Thyroid gland (tissue), 4 donors: Measurements from ENCODE around the gene FAM83F. TPM values are rescaled to one million over a fixed set of nuclear protein-coding genes. Genes with fewer than 3 reads are reported as not detected.

Source experiments
- DNase-seq, 2 donors: peaks; one replicate each; pipeline ENCODE4 v3.0.0-alpha.2; 2019
- H3K27ac ChIP-seq, 3 donors: fragments of 200-600 bp; sonication (generic); 1 replicate in 2 of 3; 2 replicates in 1 of 3; pipeline ENCODE4 v1.5.1; 2016 to 2019; ENCODE audit warnings: mild to moderate bottlenecking in 1 of 3, moderate library complexity in 1 of 3
- H3K27me3 ChIP-seq: fragments of 200-600 bp; sonication (generic); one replicate; pipeline ENCODE4 v1.5.1; 2019
- H3K36me3 ChIP-seq, 2 donors: fragments of 200-600 bp; sonication (generic); one replicate each; pipeline ENCODE4 v1.5.1; 2016 to 2019
- H3K4me1 ChIP-seq, 2 donors: fragments of 200-600 bp; sonication (generic); one replicate each; pipeline ENCODE4 v1.5.1; 2017 to 2019
- H3K4me3 ChIP-seq, 3 donors: fragments of 200-600 bp; sonication (generic); replicated peaks in 1 of 3; 1 replicate in 2 of 3; 2 replicates in 1 of 3; pipeline ENCODE4 v1.5.1; 2016; ENCODE audit warnings: mild to moderate bottlenecking in 1 of 3
- H3K9me3 ChIP-seq: fragments of 200-600 bp; sonication (generic); one replicate; pipeline ENCODE4 v1.5.1; 2017
- POLR2A ChIP-seq, 2 donors: fragments of 450-650 bp; IDR thresholded peaks; one replicate each; pipeline ENCODE4 v1.6.1; 2017; ENCODE audit warnings: antibody characterized with exemption in 2 of 2, mild to moderate bottlenecking in 2 of 2, moderate library complexity in 1 of 2
- WGBS, 2 donors: methylation state at CpG; one replicate each; pipeline ENCODE4 v1.1.5; 2017; 5-methylcytosine and 5-hydroxymethylcytosine counted together
- intact Hi-C: fragments of 100-400 bp; cut with DNase I; formaldehyde crosslinking; loops from one replicate; pipeline ENCODE4 v1.15.1; 2023
- total RNA-seq, 4 donors: library from RNA; depleted of rRNA; stranded (reverse); fragments of >200 nt; gene quantifications; one replicate each; pipeline ENCODE4 v1.2.3, GENCODE V29; 2016
- TF ChIP-seq, protein P1 (sequence below), 6 experiments: fragments of 200-600 bp in 3 of 6; fragments of 450-650 bp in 3 of 6; sonication (generic) in 3 of 6; IDR thresholded peaks; one replicate each; pipeline ENCODE4 v1.5.1; 2016 to 2019; ENCODE audit warnings: antibody characterized with exemption in 6 of 6, mild to moderate bottlenecking in 2 of 6, inconsistent platforms in 1 of 6, moderate library complexity in 1 of 6

Gene FAM83F
- total RNA-seq, 4 donors from 2014 or later, result 19.2 to 35.6 (median 26.1) TPM

DNA sequence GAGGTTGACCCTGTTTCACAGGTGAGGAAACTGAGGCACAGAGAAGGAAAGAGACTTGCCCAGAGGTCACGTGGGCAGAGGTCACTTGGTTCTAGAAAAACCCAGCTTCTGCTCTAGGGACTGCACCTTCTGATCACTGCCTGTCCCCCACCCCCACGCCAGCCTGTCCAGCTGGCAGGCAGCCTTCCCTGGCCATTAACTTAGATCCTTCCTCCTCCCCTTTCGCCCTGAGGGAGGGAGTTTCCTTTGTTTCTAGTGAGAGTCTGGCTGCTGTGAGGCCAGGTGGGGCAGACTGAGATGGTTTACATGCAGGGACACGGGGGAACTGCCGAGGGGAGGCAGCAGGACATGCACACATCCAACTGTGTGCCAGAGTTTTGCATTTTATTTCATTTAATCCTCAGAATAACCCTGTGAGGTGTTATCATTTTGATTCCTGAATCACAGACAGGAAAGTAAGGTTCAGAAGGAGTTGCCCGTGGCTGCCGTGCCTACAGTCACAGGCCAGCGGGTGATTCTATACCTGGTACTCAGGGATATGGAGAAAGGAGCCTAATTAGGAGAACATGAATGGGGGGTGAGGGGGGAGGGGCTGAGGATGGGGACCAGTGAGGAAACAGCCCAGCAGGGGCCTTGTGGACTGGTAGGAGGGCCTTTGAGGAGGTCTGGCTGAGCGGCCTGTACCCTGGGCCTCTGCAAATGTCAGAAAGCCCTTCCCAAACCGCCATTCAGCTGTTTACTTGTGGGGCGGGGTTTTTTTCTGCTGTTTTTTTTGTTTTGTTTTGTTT lies 3.4 kb downstream of the FAM83F start:
- Histone ChIP-seq H3K9me3 (no peaks in the 10 kb centered on the region), H3K4me3 (no peak overlapping the region), H3K27me3 (no peaks in the 10 kb centered on the region), H3K4me1 (peaks cover 48 to 73% of the 10 kb centered on the region in 2 donors), H3K27ac (peak overlapping the region; percentile 1 to 90 (median 54)), H3K36me3 (no peaks in the 10 kb centered on the region)
- no peak for TF ChIP-seq POLR2A (IDR thresholded peaks at IDR 0.05)
- TF ChIP-seq, protein P1, sequence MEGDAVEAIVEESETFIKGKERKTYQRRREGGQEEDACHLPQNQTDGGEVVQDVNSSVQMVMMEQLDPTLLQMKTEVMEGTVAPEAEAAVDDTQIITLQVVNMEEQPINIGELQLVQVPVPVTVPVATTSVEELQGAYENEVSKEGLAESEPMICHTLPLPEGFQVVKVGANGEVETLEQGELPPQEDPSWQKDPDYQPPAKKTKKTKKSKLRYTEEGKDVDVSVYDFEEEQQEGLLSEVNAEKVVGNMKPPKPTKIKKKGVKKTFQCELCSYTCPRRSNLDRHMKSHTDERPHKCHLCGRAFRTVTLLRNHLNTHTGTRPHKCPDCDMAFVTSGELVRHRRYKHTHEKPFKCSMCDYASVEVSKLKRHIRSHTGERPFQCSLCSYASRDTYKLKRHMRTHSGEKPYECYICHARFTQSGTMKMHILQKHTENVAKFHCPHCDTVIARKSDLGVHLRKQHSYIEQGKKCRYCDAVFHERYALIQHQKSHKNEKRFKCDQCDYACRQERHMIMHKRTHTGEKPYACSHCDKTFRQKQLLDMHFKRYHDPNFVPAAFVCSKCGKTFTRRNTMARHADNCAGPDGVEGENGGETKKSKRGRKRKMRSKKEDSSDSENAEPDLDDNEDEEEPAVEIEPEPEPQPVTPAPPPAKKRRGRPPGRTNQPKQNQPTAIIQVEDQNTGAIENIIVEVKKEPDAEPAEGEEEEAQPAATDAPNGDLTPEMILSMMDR (IDR thresholded peaks at IDR 0.05), result peak in 1 of 6 experiments; percentile 20
- 44 to 45% methylated on average over 11 of the region's 11 CpGs for WGBS, 2 donors
- DNase-seq, result peak; percentile 92
- intact Hi-C loops, result no loop called here

DNA sequence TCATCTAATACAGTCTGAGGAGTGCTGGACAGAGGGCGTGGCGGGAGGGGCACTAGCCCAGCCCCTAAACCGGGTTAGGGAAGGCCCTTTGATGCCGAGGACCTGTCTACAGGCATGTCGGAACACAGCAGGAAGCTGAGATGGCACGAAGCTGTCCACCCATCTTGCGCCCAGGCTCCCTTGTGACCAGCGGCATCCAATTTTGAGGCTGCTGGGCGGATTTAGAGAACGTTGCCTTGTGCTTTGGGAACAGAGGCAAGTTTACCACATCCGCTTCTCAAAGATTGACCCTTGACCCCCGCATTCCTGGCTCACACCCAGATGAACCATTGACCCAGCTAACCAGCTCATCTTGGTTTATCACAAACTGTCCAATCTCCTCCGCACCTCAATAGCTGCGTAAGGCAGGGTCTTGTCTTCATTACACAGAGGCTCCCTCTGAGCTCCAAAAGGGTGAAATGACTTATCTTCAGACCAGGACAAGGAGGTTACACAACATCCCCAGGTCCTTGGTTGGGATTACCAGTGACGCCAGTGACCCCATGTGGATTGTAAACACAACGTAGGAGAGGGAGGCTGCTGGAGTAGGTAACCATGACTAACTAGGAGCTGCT lies 4.5 kb downstream of the FAM83F start:
- intact Hi-C loops, result no loop called here
- WGBS, 2 donors, result 81 to 82% methylated on average over 8 to 16 of the region's 16 CpGs
- no peak for TF ChIP-seq POLR2A (IDR thresholded peaks at IDR 0.05)
- TF ChIP-seq, protein P1 (IDR thresholded peaks at IDR 0.05), result no peak
- Histone ChIP-seq H3K36me3 (no peaks in the 10 kb centered on the region), H3K9me3 (no peaks in the 10 kb centered on the region), H3K4me3 (no peak overlapping the region), H3K27ac (peak overlapping the region; percentile 13 to 42 (median 30)), H3K27me3 (no peaks in the 10 kb centered on the region), H3K4me1 (peaks cover 48 to 73% of the 10 kb centered on the region in 2 donors)
- DNase-seq, result no peak

DNA sequence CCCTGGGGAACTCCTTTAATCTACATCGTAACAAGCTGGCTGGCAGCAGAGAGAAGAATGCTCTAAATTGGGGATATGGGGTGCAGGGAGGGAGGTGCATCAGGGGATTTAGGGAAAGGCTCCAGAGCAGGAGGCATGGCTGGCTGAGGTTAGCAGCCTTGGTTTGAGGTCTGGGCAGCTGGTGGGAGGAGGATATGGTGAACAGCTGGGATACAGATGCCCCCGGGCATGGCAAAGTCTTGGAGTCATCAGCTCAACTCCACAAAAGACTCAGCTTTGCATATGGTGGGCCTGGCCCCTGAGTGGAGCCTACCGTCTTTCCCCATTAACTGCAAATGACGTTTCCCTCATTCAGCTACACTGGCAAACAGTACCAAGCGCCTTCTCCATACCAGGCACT lies 5.4 kb downstream of the FAM83F start:
- Histone ChIP-seq H3K9me3 (no peaks in the 10 kb centered on the region), H3K27me3 (no peaks in the 10 kb centered on the region), H3K4me1 (peaks cover 48 to 77% of the 10 kb centered on the region in 2 donors), H3K36me3 (no peaks in the 10 kb centered on the region), H3K4me3 (no peak overlapping the region), H3K27ac (peak overlapping the region in 2 of 3 donors; percentile 30 to 42)
- TF ChIP-seq POLR2A (IDR thresholded peaks at IDR 0.05), result no peak
- TF ChIP-seq, protein P1 (IDR thresholded peaks at IDR 0.05), result no peak
- 95% methylated on average over 5 of the region's 5 CpGs for WGBS, 2 donors
- no peak for DNase-seq
- intact Hi-C loops, result no loop called here

DNA sequence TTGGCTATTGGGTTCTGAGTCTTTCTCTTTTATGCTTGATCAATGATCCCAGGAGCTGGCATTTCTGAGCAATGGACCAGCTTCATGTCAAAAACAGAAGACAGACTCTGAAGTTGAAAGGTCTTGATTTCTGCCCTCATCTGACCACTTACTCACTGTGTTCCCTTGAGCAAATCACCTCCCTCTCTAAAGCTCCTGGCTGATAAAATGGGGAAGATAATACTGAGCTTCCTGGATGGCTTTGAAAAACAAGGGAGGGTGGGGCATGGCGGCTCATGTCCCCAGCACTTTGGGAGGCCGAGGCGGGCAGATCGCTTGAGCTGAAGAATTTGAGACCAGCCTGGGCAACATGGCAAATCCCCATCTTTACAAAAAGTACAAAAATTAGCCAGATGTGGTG lies 6.4 kb downstream of the FAM83F start:
- Histone ChIP-seq H3K9me3 (no peaks in the 10 kb centered on the region), H3K27me3 (no peaks in the 10 kb centered on the region), H3K27ac (peak overlapping the region; percentile 18 to 42 (median 27)), H3K4me1 (peaks cover 45 to 83% of the 10 kb centered on the region in 2 donors), H3K36me3 (no peaks in the 10 kb centered on the region), H3K4me3 (no peak overlapping the region)
- intact Hi-C loops, result no loop called here
- TF ChIP-seq POLR2A (IDR thresholded peaks at IDR 0.05), result no peak
- TF ChIP-seq, protein P1 (IDR thresholded peaks at IDR 0.05), result no peak
- 90 to 96% methylated on average over 4 of the region's 4 CpGs for WGBS, 2 donors
- no peak for DNase-seq
